HCT116 (cell line): ENCODE results near the gene CC2D1A.

ENCODE experiments used
- CEBPB ChIP-seq: IDR thresholded peaks from 2 replicates; pipeline ENCODE4 v1.6.1; 2012; ENCODE audit warnings: low read depth
- ELF1 ChIP-seq: IDR thresholded peaks from 2 replicates; pipeline ENCODE4 v1.6.1; 2012; ENCODE audit warnings: low read depth, borderline replicate concordance
- FOSL1 ChIP-seq: IDR thresholded peaks from 2 replicates; pipeline ENCODE4 v1.6.1; 2012; ENCODE audit warnings: low read depth
- JUND ChIP-seq: IDR thresholded peaks from 2 replicates; pipeline ENCODE4 v1.6.1; 2012
- POLR2A ChIP-seq: IDR thresholded peaks from 2 replicates; pipeline ENCODE4 v1.7.0; 2011; ENCODE audit warnings: borderline replicate concordance; ENCODE audit not compliant: insufficient read depth, insufficient read length; ENCODE audit errors: extremely low read depth
- POLR2AphosphoS5 ChIP-seq: IDR thresholded peaks from 2 replicates; pipeline ENCODE4 v1.6.1; 2011; ENCODE audit warnings: mild to moderate bottlenecking, low read depth, low read length, moderate library complexity
- RAD21 ChIP-seq: IDR thresholded peaks from 2 replicates; pipeline ENCODE4 v1.6.1; 2012; ENCODE audit warnings: low read depth, mild to moderate bottlenecking
- SIN3A ChIP-seq: IDR thresholded peaks from 2 replicates; pipeline ENCODE4 v1.6.1; 2012; ENCODE audit warnings: low read depth
- TF ChIP-seq, protein P1 (sequence below), 3 experiments: fragments of 200-600 bp in 1 of 3; sonication (generic) in 1 of 3; IDR thresholded peaks in 2 of 3; conservative IDR thresholded peaks in 1 of 3; 2 replicates each; pipeline ENCODE4 v1.5.1; 2012 to 2017; ENCODE audit warnings: low read depth in 2 of 3, low read length in 2 of 3, antibody characterized with exemption in 1 of 3, borderline replicate concordance in 1 of 3, control low read depth in 1 of 3, mild to moderate bottlenecking in 1 of 3, mixed read lengths in 1 of 3, mixed run types in 1 of 3, moderate library complexity in 1 of 3; ENCODE audit not compliant: insufficient read depth in 1 of 3
- TF ChIP-seq, protein P2 (sequence below): IDR thresholded peaks from 2 replicates; pipeline ENCODE4 v1.6.1; 2012

DNA sequence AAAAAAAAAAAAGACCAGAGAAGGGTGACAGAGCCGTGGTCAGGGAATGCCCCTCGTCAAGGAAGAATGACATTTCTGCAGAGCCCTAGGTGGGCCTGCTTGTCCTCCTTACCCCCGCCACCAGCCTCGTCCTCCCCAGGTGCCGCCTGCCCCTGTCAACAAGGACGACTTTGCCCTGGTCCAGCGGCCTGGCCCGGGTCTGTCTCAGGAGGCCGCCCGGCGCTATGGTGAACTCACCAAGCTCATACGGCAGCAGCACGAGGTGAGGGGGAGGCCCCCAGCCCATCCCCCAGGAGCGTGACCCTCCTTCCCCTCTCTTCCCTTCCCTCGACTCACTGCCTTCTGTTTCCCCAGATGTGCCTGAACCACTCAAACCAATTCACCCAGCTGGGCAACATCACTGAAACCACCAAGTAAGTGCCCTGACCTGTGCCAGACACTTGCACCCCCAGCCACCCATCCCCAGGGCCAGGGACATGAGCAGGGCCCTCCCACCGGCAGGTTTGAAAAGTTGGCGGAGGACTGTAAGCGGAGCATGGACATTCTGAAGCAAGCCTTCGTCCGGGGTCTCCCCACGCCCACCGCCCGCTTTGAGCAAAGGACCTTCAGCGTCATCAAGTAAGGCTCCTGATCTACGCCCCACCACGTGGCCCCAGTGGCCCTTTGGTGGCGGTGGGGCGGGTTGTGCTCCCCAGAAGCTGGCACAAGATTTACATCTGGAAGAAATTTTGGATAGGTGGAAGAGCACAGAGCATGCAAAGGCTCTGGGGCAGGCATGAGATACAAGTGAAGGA, 17.4 kb downstream of the CC2D1A start:
- TF ChIP-seq, protein P1, sequence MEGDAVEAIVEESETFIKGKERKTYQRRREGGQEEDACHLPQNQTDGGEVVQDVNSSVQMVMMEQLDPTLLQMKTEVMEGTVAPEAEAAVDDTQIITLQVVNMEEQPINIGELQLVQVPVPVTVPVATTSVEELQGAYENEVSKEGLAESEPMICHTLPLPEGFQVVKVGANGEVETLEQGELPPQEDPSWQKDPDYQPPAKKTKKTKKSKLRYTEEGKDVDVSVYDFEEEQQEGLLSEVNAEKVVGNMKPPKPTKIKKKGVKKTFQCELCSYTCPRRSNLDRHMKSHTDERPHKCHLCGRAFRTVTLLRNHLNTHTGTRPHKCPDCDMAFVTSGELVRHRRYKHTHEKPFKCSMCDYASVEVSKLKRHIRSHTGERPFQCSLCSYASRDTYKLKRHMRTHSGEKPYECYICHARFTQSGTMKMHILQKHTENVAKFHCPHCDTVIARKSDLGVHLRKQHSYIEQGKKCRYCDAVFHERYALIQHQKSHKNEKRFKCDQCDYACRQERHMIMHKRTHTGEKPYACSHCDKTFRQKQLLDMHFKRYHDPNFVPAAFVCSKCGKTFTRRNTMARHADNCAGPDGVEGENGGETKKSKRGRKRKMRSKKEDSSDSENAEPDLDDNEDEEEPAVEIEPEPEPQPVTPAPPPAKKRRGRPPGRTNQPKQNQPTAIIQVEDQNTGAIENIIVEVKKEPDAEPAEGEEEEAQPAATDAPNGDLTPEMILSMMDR (IDR thresholded peaks at IDR 0.05 in 2 of 3, conservative IDR thresholded peaks at IDR 0.05 in 1 of 3; ENCODE audit: borderline replicate concordance in 1 of 3, insufficient read depth in 1 of 3, low read depth in 2 of 3, low read length in 2 of 3) = no peak
- TF ChIP-seq CEBPB (no peak), ELF1 (no peak), JUND (no peak), FOSL1 (no peak), POLR2AphosphoS5 (no peak), POLR2A (no peak), RAD21 (no peak), SIN3A (no peak)
- TF ChIP-seq, protein P2, sequence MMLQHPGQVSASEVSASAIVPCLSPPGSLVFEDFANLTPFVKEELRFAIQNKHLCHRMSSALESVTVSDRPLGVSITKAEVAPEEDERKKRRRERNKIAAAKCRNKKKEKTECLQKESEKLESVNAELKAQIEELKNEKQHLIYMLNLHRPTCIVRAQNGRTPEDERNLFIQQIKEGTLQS = no peak
